GM12878 (cell line): ENCODE results near the gene PTPN14. TPM values are rescaled to one million over a fixed set of nuclear protein-coding genes. Genes with fewer than 3 reads are reported as not detected.

Experiments
- CHD1 ChIP-seq: IDR thresholded peaks from 2 replicates; pipeline ENCODE4 v1.6.1; 2012; ENCODE audit warnings: low read depth, low read length, improper control_type of control experiment
- CTCF ChIP-seq, 3 experiments: IDR thresholded peaks in 2 of 3; conservative IDR thresholded peaks in 1 of 3; 2 replicates each; pipeline ENCODE4 v1.5.1; 2011; ENCODE audit warnings: low read depth in 3 of 3, low read length in 3 of 3, mild to moderate bottlenecking in 3 of 3, control low read depth in 2 of 3, moderate library complexity in 2 of 3, inconsistent platforms in 1 of 3, mixed read lengths in 1 of 3; ENCODE audit not compliant: control insufficient read depth in 2 of 3, insufficient read depth in 1 of 3; ENCODE audit errors: extremely low read depth in 1 of 3
- NKRF ChIP-seq: fragments of 450-650 bp; conservative IDR thresholded peaks from 2 replicates; pipeline ENCODE4 v1.6.1; 2017; ENCODE audit warnings: mild to moderate bottlenecking, moderate library complexity
- PKNOX1 ChIP-seq: fragments of 450-650 bp; IDR thresholded peaks from 2 replicates; pipeline ENCODE4 v1.6.1; 2016; ENCODE audit warnings: mild to moderate bottlenecking
- REST ChIP-seq: IDR thresholded peaks from 2 replicates; pipeline ENCODE4 v1.6.1; 2012; ENCODE audit warnings: mild to moderate bottlenecking, low read depth, low read length
- RFX5 ChIP-seq: IDR thresholded peaks from 2 replicates; pipeline ENCODE4 v1.6.1; 2011; ENCODE audit warnings: low read depth, low read length, improper control_type of control experiment
- SKIL ChIP-seq: fragments of 450-650 bp; IDR thresholded peaks from 2 replicates; pipeline ENCODE4 v1.6.1; 2017; ENCODE audit warnings: mild to moderate bottlenecking, low read depth, inconsistent platforms; ENCODE audit not compliant: poor library complexity, severe bottlenecking
- STAT1 ChIP-seq: fragments of 450-650 bp; conservative IDR thresholded peaks from 2 replicates; pipeline ENCODE4 v1.6.1; 2014; ENCODE audit warnings: antibody characterized with exemption, mild to moderate bottlenecking
- ZNF24 ChIP-seq: fragments of 450-650 bp; IDR thresholded peaks from 2 replicates; pipeline ENCODE4 v1.6.1; 2017; ENCODE audit warnings: antibody characterized with exemption, mild to moderate bottlenecking
- polyA plus RNA-seq, 11 experiments: library from polyadenylated mRNA; depleted of rRNA in 4 of 11; unstranded in 6 of 11; stranded (reverse) in 5 of 11; fragments of >200 nt; fragmentation: Nextera tagmentation in 4 of 11; fragmentation: Illumina TruSeq in 1 of 11; extraction: Ambion mirVana in 4 of 11; extraction: Trizol in 1 of 11; gene quantifications; 1 replicate in 1 of 11; 2 replicates in 10 of 11; pipeline versions ENCODE4 v1.2.1 to v1.2.3, GENCODE V29; 2011 to 2016; ENCODE audit warnings: inconsistent platforms in 2 of 11, missing spikeins in 2 of 11, low read depth in 1 of 11
- total RNA-seq, 4 experiments: library from RNA; depleted of rRNA in 3 of 4; stranded (reverse); fragments of >200 nt in 3 of 4; fragmentation: Illumina TruSeq in 1 of 4; extraction: Trizol in 1 of 4; gene quantifications; 2 replicates each; pipeline versions ENCODE4 v1.2.1 to v1.2.3, GENCODE V29; 2013 to 2021

The PTPN14 gene
- total and polyA plus RNA-seq, 10 of the 15 experiments (the other 5 are each of a cell fraction or from before 2014, with no cell fraction given), result 0.05 to 5.1 (median 0.44) TPM

GRCh38 chr1:214432245-214432644, 119.2 kb downstream of the PTPN14 start (continued):
- no peak for TF ChIP-seq SKIL
- TF ChIP-seq REST, result no peak
- no peak for TF ChIP-seq RFX5
- no peak for TF ChIP-seq NKRF
- no peak for TF ChIP-seq STAT1
- TF ChIP-seq ZNF24, result no peak
- no peak for TF ChIP-seq CHD1
- no peak for TF ChIP-seq PKNOX1
- TF ChIP-seq CTCF (IDR thresholded peaks at IDR 0.05 in 2 of 3, conservative IDR thresholded peaks at IDR 0.05 in 1 of 3; ENCODE audit: control insufficient read depth in 2 of 3, extremely low read depth in 1 of 3, insufficient read depth in 1 of 3, low read depth in 3 of 3, low read length in 3 of 3), result no peak
